Measurements from ENCODE around the gene SLC10A2.

DNA sequence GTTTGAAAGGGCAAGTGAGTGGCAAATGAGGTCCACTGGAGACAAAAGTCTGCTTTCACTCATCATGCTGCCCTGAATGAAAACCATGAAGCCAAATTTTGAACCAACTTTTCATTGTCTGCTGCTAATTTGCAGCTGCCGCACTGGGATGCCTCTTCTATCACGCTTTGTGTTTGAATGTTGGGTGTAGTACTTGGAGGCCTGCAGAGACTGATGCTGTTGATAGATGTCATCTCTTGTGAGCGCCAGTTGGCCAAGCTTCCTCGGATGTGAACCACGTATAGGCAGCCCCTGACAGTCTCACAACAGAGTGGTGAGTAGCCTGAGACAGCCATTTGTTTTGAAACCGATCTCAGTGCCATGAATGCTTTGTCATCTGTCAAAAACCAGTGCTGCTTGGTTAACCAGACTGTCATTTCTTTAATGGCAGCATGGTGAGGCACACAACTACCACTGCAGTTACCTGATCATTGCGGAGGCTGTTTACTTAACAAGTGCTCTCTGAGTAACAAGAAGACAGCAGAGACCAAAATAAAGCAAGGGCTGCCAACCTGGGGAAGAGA is 31.2 kb upstream of the SLC10A2 start:
- no peak for TF ChIP-seq POLR2A (IDR thresholded peaks at IDR 0.05)
- TF ChIP-seq, protein P1, sequence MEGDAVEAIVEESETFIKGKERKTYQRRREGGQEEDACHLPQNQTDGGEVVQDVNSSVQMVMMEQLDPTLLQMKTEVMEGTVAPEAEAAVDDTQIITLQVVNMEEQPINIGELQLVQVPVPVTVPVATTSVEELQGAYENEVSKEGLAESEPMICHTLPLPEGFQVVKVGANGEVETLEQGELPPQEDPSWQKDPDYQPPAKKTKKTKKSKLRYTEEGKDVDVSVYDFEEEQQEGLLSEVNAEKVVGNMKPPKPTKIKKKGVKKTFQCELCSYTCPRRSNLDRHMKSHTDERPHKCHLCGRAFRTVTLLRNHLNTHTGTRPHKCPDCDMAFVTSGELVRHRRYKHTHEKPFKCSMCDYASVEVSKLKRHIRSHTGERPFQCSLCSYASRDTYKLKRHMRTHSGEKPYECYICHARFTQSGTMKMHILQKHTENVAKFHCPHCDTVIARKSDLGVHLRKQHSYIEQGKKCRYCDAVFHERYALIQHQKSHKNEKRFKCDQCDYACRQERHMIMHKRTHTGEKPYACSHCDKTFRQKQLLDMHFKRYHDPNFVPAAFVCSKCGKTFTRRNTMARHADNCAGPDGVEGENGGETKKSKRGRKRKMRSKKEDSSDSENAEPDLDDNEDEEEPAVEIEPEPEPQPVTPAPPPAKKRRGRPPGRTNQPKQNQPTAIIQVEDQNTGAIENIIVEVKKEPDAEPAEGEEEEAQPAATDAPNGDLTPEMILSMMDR (IDR thresholded peaks at IDR 0.05) = no peak

Measured in Peyer's patch (tissue), 4 donors.